SK-N-SH (cell line): ENCODE data around the gene USP10. TPM values are rescaled to one million over a fixed set of nuclear protein-coding genes. Genes with fewer than 3 reads are reported as not detected.

Source experiments
- CTCF ChIA-PET: fragments of 300-600, 350-600 bp; formaldehyde crosslinking; extraction: SDS; loops from one replicate; lab custom pipeline; 2021; lab: Yijun Ruan, JAX
- POLR2A ChIA-PET: fragments of 350-600 bp; sonication (Branson Sonifier 250); formaldehyde crosslinking; extraction: SDS; loops from one replicate; lab custom pipeline; 2020; ENCODE audit warnings: antibody characterized with exemption, inconsistent platforms; lab: Yijun Ruan, JAX
- DNase-seq: peaks from one replicate; pipeline ENCODE4 v3.0.0; 2012
- H2AFZ ChIP-seq: fragments of 200-600 bp; sonication (generic); 2 replicates; pipeline ENCODE4 v1.8.1; 2016; ENCODE audit warnings: antibody characterized with exemption, mild to moderate bottlenecking, low read depth
- H3F3A ChIP-seq: fragments of 200-600 bp; sonication (generic); replicated peaks from 2 replicates; pipeline ENCODE3; 2016; ENCODE audit warnings: antibody characterized with exemption, mild to moderate bottlenecking; ENCODE audit not compliant: insufficient read depth
- H3K27ac ChIP-seq, 2 experiments: fragments of 200-500 bp in 1 of 2; fragments of 200-600 bp in 1 of 2; sonication (Bioruptor generic) in 1 of 2; sonication (generic), shearing (Covaris generic) in 1 of 2; 2 replicates each; pipeline versions ENCODE4 v1.5.1 to v1.6.1; 2014 to 2016; ENCODE audit warnings: low read depth in 2 of 2, inconsistent platforms in 1 of 2, low read length in 1 of 2, mild to moderate bottlenecking in 1 of 2, mixed read lengths in 1 of 2
- H3K27me3 ChIP-seq: fragments of 200-600 bp; sonication (generic), shearing (Covaris generic); 2 replicates; pipeline ENCODE4 v1.6.1; 2016; ENCODE audit warnings: mixed run types; ENCODE audit not compliant: insufficient read depth
- H3K36me3 ChIP-seq, 2 experiments: fragments of 200-500 bp in 1 of 2; fragments of 200-600 bp in 1 of 2; sonication (Bioruptor generic) in 1 of 2; sonication (generic) in 1 of 2; replicated peaks in 1 of 2; 2 replicates each; pipeline versions ENCODE3 to v1.5.1; 2014 to 2016; ENCODE audit warnings: low read length in 1 of 2, mild to moderate bottlenecking in 1 of 2; ENCODE audit not compliant: insufficient read depth in 2 of 2, control insufficient read depth in 1 of 2
- H3K4me1 ChIP-seq, 2 experiments: fragments of 200-500 bp in 1 of 2; fragments of 200-600 bp in 1 of 2; sonication (Bioruptor generic) in 1 of 2; sonication (generic), shearing (Covaris generic) in 1 of 2; 2 replicates each; pipeline versions ENCODE4 v1.5.1 to v1.6.1; 2014 to 2016; ENCODE audit warnings: low read depth in 1 of 2, low read length in 1 of 2, mixed run types in 1 of 2; ENCODE audit not compliant: insufficient read depth in 2 of 2, control insufficient read depth in 1 of 2
- H3K4me2 ChIP-seq: fragments of 200-600 bp; sonication (generic), shearing (Covaris generic); 2 replicates; pipeline ENCODE4 v1.6.1; 2017; ENCODE audit warnings: mixed run types
- H3K4me3 ChIP-seq, 2 experiments: fragments of 200-500 bp in 1 of 2; fragments of 200-600 bp in 1 of 2; sonication (Bioruptor generic) in 1 of 2; sonication (generic), shearing (Covaris generic) in 1 of 2; 2 replicates each; pipeline versions ENCODE4 v1.5.1 to v1.8.1; 2014 to 2016; ENCODE audit warnings: low read depth in 2 of 2, inconsistent platforms in 1 of 2, low read length in 1 of 2, mild to moderate bottlenecking in 1 of 2, mixed read lengths in 1 of 2, moderate library complexity in 1 of 2
- H3K79me2 ChIP-seq: fragments of 200-600 bp; sonication (generic); 2 replicates; pipeline ENCODE4 v1.8.1; 2017; ENCODE audit warnings: mild to moderate bottlenecking; ENCODE audit not compliant: insufficient read depth
- H3K9ac ChIP-seq: fragments of 200-600 bp; sonication (generic); 2 replicates; pipeline ENCODE4 v1.6.1; 2017; ENCODE audit warnings: mixed run types
- H3K9me2 ChIP-seq: fragments of 200-600 bp; sonication (generic); 2 replicates; pipeline ENCODE4 v1.6.1; 2017; ENCODE audit warnings: mixed run types
- H3K9me3 ChIP-seq: fragments of 200-600 bp; sonication (generic); 2 replicates; pipeline ENCODE4 v1.6.1; 2017; ENCODE audit warnings: mixed run types, mild to moderate bottlenecking, moderate library complexity
- H4K20me1 ChIP-seq: fragments of 200-600 bp; sonication (generic); 2 replicates; pipeline ENCODE4 v1.6.1; 2017; ENCODE audit warnings: mild to moderate bottlenecking, mixed run types; ENCODE audit not compliant: insufficient read depth
- CHD2 ChIP-seq: fragments of 150-350 bp; IDR thresholded peaks from 2 replicates; pipeline ENCODE4 v1.6.1; 2018; ENCODE audit warnings: low read length; ENCODE audit not compliant: partially characterized antibody
- CTCF ChIP-seq: fragments of 200-600 bp; sonication (generic); IDR thresholded peaks from 2 replicates; pipeline ENCODE4 v1.6.1; 2017; ENCODE audit warnings: antibody characterized with exemption, mild to moderate bottlenecking, moderate library complexity
- ELF1 ChIP-seq: IDR thresholded peaks from 2 replicates; pipeline ENCODE4 v1.4.0; 2012
- FOSL2 ChIP-seq: IDR thresholded peaks from 2 replicates; pipeline ENCODE4 v1.4.0; 2012; ENCODE audit warnings: low read depth, mild to moderate bottlenecking, moderate library complexity, borderline replicate concordance
- FOXM1 ChIP-seq: IDR thresholded peaks from 2 replicates; pipeline ENCODE4 v1.4.0; 2012; ENCODE audit warnings: low read depth, mild to moderate bottlenecking
- GABPA ChIP-seq: IDR thresholded peaks from 2 replicates; pipeline ENCODE4 v1.4.0; 2012; ENCODE audit warnings: low read depth, mild to moderate bottlenecking
- GATA2 ChIP-seq: sonication (generic); formaldehyde crosslinking; IDR thresholded peaks from 2 replicates; pipeline ENCODE4 v1.5.0; 2020; ENCODE audit warnings: mild to moderate bottlenecking, missing genetic modification reagents
- MEF2A ChIP-seq: IDR thresholded peaks from 2 replicates; pipeline ENCODE4 v1.4.0; 2012; ENCODE audit warnings: low read depth, borderline replicate concordance
- NFIC ChIP-seq: IDR thresholded peaks from 2 replicates; pipeline ENCODE4 v1.4.0; 2012; ENCODE audit warnings: borderline replicate concordance
- PBX3 ChIP-seq: IDR thresholded peaks from 2 replicates; pipeline ENCODE4; 2012
- RCOR1 ChIP-seq: fragments of 150-350 bp; IDR thresholded peaks from 2 replicates; pipeline ENCODE4 v1.6.1; 2017; ENCODE audit warnings: antibody characterized with exemption, low read length
- RXRA ChIP-seq: IDR thresholded peaks from 2 replicates; pipeline ENCODE4 v1.4.0; 2012; ENCODE audit warnings: low read depth, mild to moderate bottlenecking, borderline replicate concordance
- SIN3A ChIP-seq: IDR thresholded peaks from 2 replicates; pipeline ENCODE4 v1.6.1; 2012; ENCODE audit warnings: low read depth, mild to moderate bottlenecking, low read length, moderate library complexity, borderline replicate concordance
- SMC3 ChIP-seq: IDR thresholded peaks from 2 replicates; pipeline ENCODE4 v1.6.1; 2012; ENCODE audit warnings: low read depth, low read length, improper control_type of control experiment
- TAF1 ChIP-seq: IDR thresholded peaks from 2 replicates; pipeline ENCODE4 v1.6.1; 2012; ENCODE audit warnings: low read depth, mild to moderate bottlenecking, low read length, moderate library complexity, borderline replicate concordance
- USF2 ChIP-seq: fragments of 150-350 bp; IDR thresholded peaks from 2 replicates; pipeline ENCODE4 v1.6.1; 2017; ENCODE audit warnings: antibody characterized with exemption, low read length, low read depth, borderline replicate concordance
- ZBTB33 ChIP-seq: IDR thresholded peaks from 2 replicates; pipeline ENCODE4 v1.4.0; 2012; ENCODE audit warnings: low read depth, borderline replicate concordance
- WGBS: methylation state at CpG from one replicate; pipeline ENCODE4 v1.1.6; 2017; ENCODE audit warnings: low lambda C conversion rate; 5-methylcytosine and 5-hydroxymethylcytosine counted together
- polyA plus RNA-seq, 3 experiments: library from polyadenylated mRNA; depleted of rRNA; stranded (reverse); fragments of >200 nt; gene quantifications; 2 replicates each; pipeline ENCODE4 v1.2.3, GENCODE V29; 2012

The USP10 gene
- polyA plus RNA-seq, 1 of the 3 experiments (the other 2 are of a cell fraction): 49.2 TPM

GRCh38 chr16:84764970-84765369 lies 65.2 kb downstream of the USP10 start:
- Histone ChIP-seq H3K9me3 (no peaks in the 10 kb centered on the region), H3K4me3 (no peak overlapping the region), H3K4me2 (no peak overlapping the region), H3K9ac (no peak overlapping the region), H4K20me1 (peaks cover 12% of the 10 kb centered on the region; the same call in 1 of the 2 replicates), H3K4me1 (peaks cover 0 to 13% of the 10 kb centered on the region in 2 experiments; a peak in 2 of 4 replicates), H3K27ac (no peak overlapping the region), H3K27me3 (no peaks in the 10 kb centered on the region), H3F3A (peaks cover 4% of the 10 kb centered on the region), H3K79me2 (peaks cover 30% of the 10 kb centered on the region), H3K9me2 (no peaks in the 10 kb centered on the region), H2AFZ (no peak overlapping the region), H3K36me3 (peaks cover 53 to 70% of the 10 kb centered on the region in 2 experiments)
- POLR2A ChIA-PET: no interaction called here
- WGBS: 92% methylated on average over 2 of the region's 2 CpGs
- CTCF ChIA-PET: interaction anchor here (1.0 to 9.7 kb wide), 8 partner anchors 10 to 206 kb away, joined by 3 to 89 read pairs (median 4); no protein-coding TSS in a partner anchor
- no peak for TF ChIP-seq ELF1
- no peak for TF ChIP-seq USF2
- no peak for TF ChIP-seq GABPA
- no peak for TF ChIP-seq TAF1
- TF ChIP-seq ZBTB33: no peak
- no peak for TF ChIP-seq CHD2
- TF ChIP-seq FOSL2: no peak
- TF ChIP-seq SIN3A: no peak
- TF ChIP-seq SMC3: no peak
- TF ChIP-seq CTCF: no peak
- TF ChIP-seq NFIC: no peak
- no peak for TF ChIP-seq FOXM1
- TF ChIP-seq GATA2 (CRISPR knock-in tag): no peak
- TF ChIP-seq PBX3: no peak
- no peak for TF ChIP-seq RCOR1
- no peak for TF ChIP-seq MEF2A
- TF ChIP-seq RXRA: no peak
- DNase-seq: no peak
